Measurements from ENCODE around the gene GNS. TPM values are rescaled to one million over a fixed set of nuclear protein-coding genes. Genes with fewer than 3 reads are reported as not detected.
A peak's percentile ranks its signal among the peaks of the same experiment; 100 is the strongest.

Gene GNS
- total RNA-seq, 1 donor from 2014 or later, result 150 TPM

GRCh38 chr12:64790166-64790565, 31.0 kb upstream of the GNS start:
- no peaks in the 10 kb centered on the region for H3K36me3 Mint-ChIP-seq (ENCODE audit: unreplicated experiment)
- H3K27ac Mint-ChIP-seq (ENCODE audit: unreplicated experiment), result no peak overlapping the region
- no peaks in the 10 kb centered on the region for H3K9me3 Mint-ChIP-seq (ENCODE audit: unreplicated experiment)
- H3K4me3 Mint-ChIP-seq (ENCODE audit: unreplicated experiment), result no peak overlapping the region
- TF ChIP-seq, protein P1, sequence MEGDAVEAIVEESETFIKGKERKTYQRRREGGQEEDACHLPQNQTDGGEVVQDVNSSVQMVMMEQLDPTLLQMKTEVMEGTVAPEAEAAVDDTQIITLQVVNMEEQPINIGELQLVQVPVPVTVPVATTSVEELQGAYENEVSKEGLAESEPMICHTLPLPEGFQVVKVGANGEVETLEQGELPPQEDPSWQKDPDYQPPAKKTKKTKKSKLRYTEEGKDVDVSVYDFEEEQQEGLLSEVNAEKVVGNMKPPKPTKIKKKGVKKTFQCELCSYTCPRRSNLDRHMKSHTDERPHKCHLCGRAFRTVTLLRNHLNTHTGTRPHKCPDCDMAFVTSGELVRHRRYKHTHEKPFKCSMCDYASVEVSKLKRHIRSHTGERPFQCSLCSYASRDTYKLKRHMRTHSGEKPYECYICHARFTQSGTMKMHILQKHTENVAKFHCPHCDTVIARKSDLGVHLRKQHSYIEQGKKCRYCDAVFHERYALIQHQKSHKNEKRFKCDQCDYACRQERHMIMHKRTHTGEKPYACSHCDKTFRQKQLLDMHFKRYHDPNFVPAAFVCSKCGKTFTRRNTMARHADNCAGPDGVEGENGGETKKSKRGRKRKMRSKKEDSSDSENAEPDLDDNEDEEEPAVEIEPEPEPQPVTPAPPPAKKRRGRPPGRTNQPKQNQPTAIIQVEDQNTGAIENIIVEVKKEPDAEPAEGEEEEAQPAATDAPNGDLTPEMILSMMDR (IDR thresholded peaks at IDR 0.05), result no peak
- H3K4me1 Mint-ChIP-seq (ENCODE audit: unreplicated experiment), result no peaks in the 10 kb centered on the region
- DNase-seq (ENCODE audit: extremely low spot score, unreplicated experiment), result no peak
- H3K27me3 Mint-ChIP-seq (ENCODE audit: unreplicated experiment), result peaks cover 36% of the 10 kb centered on the region

- H3K36me3 Mint-ChIP-seq (ENCODE audit: unreplicated experiment), result no peaks in the 10 kb centered on the region
These were observed 26.6 kb upstream of the GNS start for GRCh38 chr12:64785838-64786237.

GRCh38 chr12:64782191-64782876, 23.1 kb upstream of the GNS start:
- Mint-ChIP-seq H3K27ac (ENCODE audit: unreplicated experiment) (no peak overlapping the region), H3K36me3 (ENCODE audit: unreplicated experiment) (no peaks in the 10 kb centered on the region), H3K27me3 (ENCODE audit: unreplicated experiment) (peaks cover 60% of the 10 kb centered on the region), H3K4me3 (ENCODE audit: unreplicated experiment) (no peak overlapping the region), H3K9me3 (ENCODE audit: unreplicated experiment) (peaks cover 4% of the 10 kb centered on the region), H3K4me1 (ENCODE audit: unreplicated experiment) (peaks cover 12% of the 10 kb centered on the region)
- TF ChIP-seq, protein P1 (IDR thresholded peaks at IDR 0.05), result no peak
- DNase-seq (ENCODE audit: extremely low spot score, unreplicated experiment), result no peak

More at GRCh38 chr12:64785838-64786237, 26.6 kb upstream of the GNS start:
- TF ChIP-seq, protein P1 (IDR thresholded peaks at IDR 0.05), result no peak
- Mint-ChIP-seq H3K4me3 (ENCODE audit: unreplicated experiment) (no peak overlapping the region), H3K27ac (ENCODE audit: unreplicated experiment) (no peak overlapping the region), H3K4me1 (ENCODE audit: unreplicated experiment) (peaks cover 8% of the 10 kb centered on the region), H3K27me3 (ENCODE audit: unreplicated experiment) (peaks cover 51% of the 10 kb centered on the region), H3K9me3 (ENCODE audit: unreplicated experiment) (no peaks in the 10 kb centered on the region)
- no peak for DNase-seq (ENCODE audit: extremely low spot score, unreplicated experiment)

GRCh38 chr12:64781280-64782190, 22.3 kb upstream of the GNS start:
- Mint-ChIP-seq H3K4me3 (ENCODE audit: unreplicated experiment) (peak overlapping the region; percentile 67), H3K27ac (ENCODE audit: unreplicated experiment) (no peak overlapping the region)
- TF ChIP-seq, protein P1 (IDR thresholded peaks at IDR 0.05), result no peak

More at GRCh38 chr12:64781280-64782190, 22.3 kb upstream of the GNS start:
- Mint-ChIP-seq H3K36me3 (ENCODE audit: unreplicated experiment) (no peaks in the 10 kb centered on the region), H3K4me1 (ENCODE audit: unreplicated experiment) (peaks cover 12% of the 10 kb centered on the region), H3K9me3 (ENCODE audit: unreplicated experiment) (peaks cover 4% of the 10 kb centered on the region), H3K27me3 (ENCODE audit: unreplicated experiment) (peaks cover 68% of the 10 kb centered on the region)
- no peak for DNase-seq (ENCODE audit: extremely low spot score, unreplicated experiment)
